Panc1 (cell line): ENCODE data around the gene RABGGTA. TPM values are rescaled to one million over a fixed set of nuclear protein-coding genes. Genes with fewer than 3 reads are reported as not detected.
A peak's percentile ranks its signal among the peaks of the same experiment; 100 is the strongest.

Experiments used
- ATAC-seq: fragments of 200-7000 bp; cut with Tn5 transposase; 2 replicates; pipeline ENCODE4 v1.9.1; 2020; ENCODE audit warnings: mild to moderate bottlenecking, moderate library complexity
- BruUV-seq: library from RNA; stranded (reverse); fragments of 400-500 nt; replicated peaks from 2 replicates; lab custom pipeline; 2021; lab: Mats Ljungman, UMichigan
- CTCF ChIA-PET: fragments of 300-600 bp; sonication (Branson Sonifier 250); formaldehyde crosslinking; loops from one replicate; lab custom pipeline; 2022; ENCODE audit warnings: antibody characterized with exemption; lab: Charles Lee
- POLR2A ChIA-PET: fragments of 300-600 bp; sonication (Branson Sonifier 250); formaldehyde crosslinking; loops from one replicate; lab custom pipeline; 2022; ENCODE audit warnings: antibody characterized with exemption; lab: Charles Lee
- DNase-seq: peaks from one replicate; pipeline ENCODE4 v3.0.0-alpha.2; 2010; ENCODE audit warnings: low read depth, low spot score
- H3K27ac ChIP-seq: 2 replicates; pipeline ENCODE4 v1.5.1; 2011; ENCODE audit warnings: mild to moderate bottlenecking, low read length, inconsistent platforms
- H3K27me3 ChIP-seq: fragments of 200-500 bp; sonication (Bioruptor generic); 2 replicates; pipeline ENCODE4 v1.6.0; 2014; ENCODE audit warnings: low read length, inconsistent platforms; ENCODE audit not compliant: control insufficient read depth, insufficient read depth
- H3K36me3 ChIP-seq: fragments of 200-500 bp; sonication (Bioruptor generic); 2 replicates; pipeline ENCODE4 v1.5.1; 2014; ENCODE audit warnings: inconsistent platforms, mild to moderate bottlenecking, low read length, moderate library complexity; ENCODE audit not compliant: control insufficient read depth, insufficient read depth
- H3K4me1 ChIP-seq: 2 replicates; pipeline ENCODE4 v1.5.1; 2011; ENCODE audit warnings: inconsistent platforms, mild to moderate bottlenecking, low read length, moderate library complexity; ENCODE audit not compliant: control insufficient read depth, insufficient read depth
- H3K4me3 ChIP-seq, 2 experiments: 2 replicates each; pipeline ENCODE4 v1.5.1; 2011 to 2012; ENCODE audit warnings: low read depth in 2 of 2, low read length in 2 of 2, mild to moderate bottlenecking in 2 of 2, inconsistent platforms in 1 of 2, moderate library complexity in 1 of 2
- H3K9me3 ChIP-seq: fragments of 200-500 bp; sonication (Bioruptor generic); 2 replicates; pipeline ENCODE4 v1.5.1; 2014; ENCODE audit warnings: low read depth, mild to moderate bottlenecking, inconsistent platforms, low read length, moderate library complexity; ENCODE audit not compliant: control insufficient read depth, insufficient read depth
- CTCF ChIP-seq: fragments of 450-650 bp; IDR thresholded peaks from 2 replicates; pipeline ENCODE4 v1.5.1; 2017; ENCODE audit warnings: mild to moderate bottlenecking
- POLR2AphosphoS5 ChIP-seq: IDR thresholded peaks from 2 replicates; pipeline ENCODE4 v1.6.1; 2012; ENCODE audit warnings: mild to moderate bottlenecking, low read depth, low read length, moderate library complexity
- REST ChIP-seq, 2 experiments: IDR thresholded peaks; 2 replicates each; pipeline ENCODE4 v1.6.1; 2011 to 2012; ENCODE audit warnings: low read depth in 2 of 2, control low read depth in 1 of 2, low read length in 1 of 2, mild to moderate bottlenecking in 1 of 2, moderate library complexity in 1 of 2; ENCODE audit not compliant: insufficient read depth in 1 of 2
- SIN3A ChIP-seq: IDR thresholded peaks from 2 replicates; pipeline ENCODE4 v1.6.1; 2012; ENCODE audit warnings: low read depth, mild to moderate bottlenecking, low read length, moderate library complexity, borderline replicate concordance; ENCODE audit not compliant: insufficient read depth
- TCF7L2 ChIP-seq: IDR thresholded peaks from 2 replicates; pipeline ENCODE4 v1.6.1; 2011; ENCODE audit warnings: mild to moderate bottlenecking, low read depth, low read length, inconsistent platforms
- in situ Hi-C: cut with HindIII; loops from 2 replicates; pipeline ENCODE4 v1.10.0; 2016; ENCODE audit warnings: low sequenced_read_pairs, low pct_unique_long_range_greater_than_20kb
- intact Hi-C: fragments of 100-400 bp; cut with micrococcal nuclease; formaldehyde crosslinking; loops from one replicate; pipeline ENCODE4 v1.10.0; 2022; ENCODE audit not compliant: unreplicated experiment
- total RNA-seq: library from RNA; stranded (reverse); gene quantifications from one replicate; pipeline ENCODE4 v1.2.1, GENCODE V29; 2021; ENCODE audit not compliant: unreplicated experiment

Gene RABGGTA
- total RNA-seq, 1 experiment from 2014 or later, result 30.9 TPM

GRCh38 chr14:24284501-24285035, 13.2 kb upstream of the RABGGTA start:
- ChIA-PET CTCF (no interaction called here), POLR2A (no interaction called here)
- intact Hi-C loops, result no loop called here
- no peak overlapping the region for H3K4me3 ChIP-seq
- H3K27me3 ChIP-seq, result no peaks in the 10 kb centered on the region
- H3K27ac ChIP-seq, result no peak overlapping the region
- no peaks in the 10 kb centered on the region for H3K9me3 ChIP-seq
- no TSS peak for BruUV-seq
- H3K4me1 ChIP-seq, result no peaks in the 10 kb centered on the region
- ATAC-seq (peak; percentile 23; the same call in 1 of the 2 replicates), DNase-seq (no peak)
- TF ChIP-seq REST (IDR thresholded peaks at IDR 0.05; ENCODE audit: insufficient read depth in 1 of 2, low read depth in 2 of 2, low read length in 1 of 2) (no peak), SIN3A (no peak), CTCF (no peak), POLR2AphosphoS5 (no peak), TCF7L2 (no peak)
- in situ Hi-C loops, result no loop called here
- no peaks in the 10 kb centered on the region for H3K36me3 ChIP-seq

- no TSS peak for BruUV-seq
- TF ChIP-seq REST (IDR thresholded peaks at IDR 0.05; ENCODE audit: insufficient read depth in 1 of 2, low read depth in 2 of 2, low read length in 1 of 2) (no peak), CTCF (no peak), POLR2AphosphoS5 (no peak), TCF7L2 (no peak), SIN3A (no peak)
- in situ Hi-C loops, result no loop called here
- ChIA-PET POLR2A (no interaction called here), CTCF (interaction anchor here (1.2 kb wide), 1 partner anchor 41 kb away, joined by 3 read pairs; the partner anchor contains the start of gene TINF2)
- H3K4me3 ChIP-seq, result no peak overlapping the region
- no peak for ATAC-seq
- H3K27me3 ChIP-seq, result no peaks in the 10 kb centered on the region
- no peak for DNase-seq
- no peaks in the 10 kb centered on the region for H3K4me1 ChIP-seq
- H3K36me3 ChIP-seq, result no peaks in the 10 kb centered on the region
- H3K27ac ChIP-seq, result no peak overlapping the region
- no peaks in the 10 kb centered on the region for H3K9me3 ChIP-seq
- intact Hi-C loops, result no loop called here
Observed at GRCh38 chr14:24283796-24284460, 12.5 kb upstream of the RABGGTA start.
